ENCODE results near the gene CXCR6. TPM values are rescaled to one million over a fixed set of nuclear protein-coding genes. Genes with fewer than 3 reads are reported as not detected.

The CXCR6 gene
- total RNA-seq, 1 experiment from 2014 or later: not detected

GRCh38 chr3:45952456-45952855 is 9.2 kb downstream of the CXCR6 start:
- H3K9me3 ChIP-seq (ENCODE audit: control insufficient read depth, low read depth, low read length): no peaks in the 10 kb centered on the region
- Mint-ChIP-seq H3K27me3 (ENCODE audit: low read depth) (no peaks in the 10 kb centered on the region), H3K4me1 (no peaks in the 10 kb centered on the region), H3K4me3 (no peak overlapping the region), H3K9me3 (no peaks in the 10 kb centered on the region), H3K36me3 (ENCODE audit: insufficient read depth in 1 of 3, low read depth in 3 of 3) (peaks cover 17 to 79% (median 78%) of the 10 kb centered on the region in 3 experiments; a peak in 6 of 7 replicates), H3K27ac (no peak overlapping the region)
- TF ChIP-seq, protein P1, sequence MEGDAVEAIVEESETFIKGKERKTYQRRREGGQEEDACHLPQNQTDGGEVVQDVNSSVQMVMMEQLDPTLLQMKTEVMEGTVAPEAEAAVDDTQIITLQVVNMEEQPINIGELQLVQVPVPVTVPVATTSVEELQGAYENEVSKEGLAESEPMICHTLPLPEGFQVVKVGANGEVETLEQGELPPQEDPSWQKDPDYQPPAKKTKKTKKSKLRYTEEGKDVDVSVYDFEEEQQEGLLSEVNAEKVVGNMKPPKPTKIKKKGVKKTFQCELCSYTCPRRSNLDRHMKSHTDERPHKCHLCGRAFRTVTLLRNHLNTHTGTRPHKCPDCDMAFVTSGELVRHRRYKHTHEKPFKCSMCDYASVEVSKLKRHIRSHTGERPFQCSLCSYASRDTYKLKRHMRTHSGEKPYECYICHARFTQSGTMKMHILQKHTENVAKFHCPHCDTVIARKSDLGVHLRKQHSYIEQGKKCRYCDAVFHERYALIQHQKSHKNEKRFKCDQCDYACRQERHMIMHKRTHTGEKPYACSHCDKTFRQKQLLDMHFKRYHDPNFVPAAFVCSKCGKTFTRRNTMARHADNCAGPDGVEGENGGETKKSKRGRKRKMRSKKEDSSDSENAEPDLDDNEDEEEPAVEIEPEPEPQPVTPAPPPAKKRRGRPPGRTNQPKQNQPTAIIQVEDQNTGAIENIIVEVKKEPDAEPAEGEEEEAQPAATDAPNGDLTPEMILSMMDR (conservative IDR thresholded peaks at IDR 0.05): no peak
- no peak overlapping the region for H2BK5ac ChIP-seq (ENCODE audit: insufficient read length, low read length)
- WGBS (ENCODE audit: extremely low coverage, insufficient read length, low lambda C conversion rate): no CpG with 5 or more reads among the region's 4 CpGs
- no peak overlapping the region for H4K91ac ChIP-seq (ENCODE audit: insufficient read length, low read depth, low read length)
- no peak overlapping the region for H3K27ac ChIP-seq (ENCODE audit: insufficient read length, low read depth, low read length)
- H3T11ph ChIP-seq (ENCODE audit: low read length): no peak overlapping the region
- H3K14ac ChIP-seq (ENCODE audit: insufficient read depth, low read length): no peak overlapping the region
- H3K23me2 ChIP-seq (ENCODE audit: insufficient read length, low read depth, low read length, poor library complexity, severe bottlenecking): no peaks in the 10 kb centered on the region
- H4K8ac ChIP-seq (replicated peaks; ENCODE audit: insufficient read length, low read depth, low read length): no peak overlapping the region
- no peak overlapping the region for H2AK5ac ChIP-seq (ENCODE audit: insufficient read length, low read length)
- DNase-seq: no peak
- no peak overlapping the region for H3K4ac ChIP-seq (ENCODE audit: low read depth, low read length)
- H2BK120ac ChIP-seq (ENCODE audit: low read depth, low read length, poor library complexity, severe bottlenecking): no peak overlapping the region
- no peak overlapping the region for H2BK12ac ChIP-seq (ENCODE audit: insufficient read length, low read depth, low read length)
- no peaks in the 10 kb centered on the region for H3K79me2 ChIP-seq (ENCODE audit: insufficient read depth, low read length)
- no peak overlapping the region for H4K5ac ChIP-seq (ENCODE audit: insufficient read length, low read depth, low read length)
- no peak overlapping the region for H3K4me2 ChIP-seq (ENCODE audit: insufficient read depth, insufficient read length, low read length)
- H4K20me1 ChIP-seq (ENCODE audit: control insufficient read depth, insufficient read depth, insufficient read length): no peaks in the 10 kb centered on the region
- H3K4me1 ChIP-seq (ENCODE audit: insufficient read depth, low read length): no peaks in the 10 kb centered on the region
- H2AFZ ChIP-seq (ENCODE audit: low read length): no peak overlapping the region
- no peak overlapping the region for H2BK20ac ChIP-seq (ENCODE audit: low read depth, low read length, poor library complexity, severe bottlenecking)
- H3K18ac ChIP-seq (ENCODE audit: insufficient read length, low read depth, low read length): no peak overlapping the region
- H3K56ac ChIP-seq (ENCODE audit: insufficient read length, low read depth, low read length): no peak overlapping the region
- no peaks in the 10 kb centered on the region for H3K79me1 ChIP-seq (ENCODE audit: insufficient read depth, low read depth, low read length, poor library complexity, severe bottlenecking)
- no peak overlapping the region for H3K23ac ChIP-seq (ENCODE audit: insufficient read length, low read depth, low read length)
- H2BK15ac ChIP-seq (ENCODE audit: low read depth, low read length): no peak overlapping the region
- no peaks in the 10 kb centered on the region for H3K27me3 ChIP-seq (ENCODE audit: insufficient read depth, low read length)
- H3K9ac ChIP-seq (ENCODE audit: extremely low read depth, insufficient read length, low read length): no peak overlapping the region

Data from H9 (cell line).